ENCODE results near the gene SSX2IP. TPM values are rescaled to one million over a fixed set of nuclear protein-coding genes. Genes with fewer than 3 reads are reported as not detected.

The SSX2IP gene
- total RNA-seq, 6 donors from 2014 or later: 2.1 to 15.0 (median 5.4) TPM

DNA sequence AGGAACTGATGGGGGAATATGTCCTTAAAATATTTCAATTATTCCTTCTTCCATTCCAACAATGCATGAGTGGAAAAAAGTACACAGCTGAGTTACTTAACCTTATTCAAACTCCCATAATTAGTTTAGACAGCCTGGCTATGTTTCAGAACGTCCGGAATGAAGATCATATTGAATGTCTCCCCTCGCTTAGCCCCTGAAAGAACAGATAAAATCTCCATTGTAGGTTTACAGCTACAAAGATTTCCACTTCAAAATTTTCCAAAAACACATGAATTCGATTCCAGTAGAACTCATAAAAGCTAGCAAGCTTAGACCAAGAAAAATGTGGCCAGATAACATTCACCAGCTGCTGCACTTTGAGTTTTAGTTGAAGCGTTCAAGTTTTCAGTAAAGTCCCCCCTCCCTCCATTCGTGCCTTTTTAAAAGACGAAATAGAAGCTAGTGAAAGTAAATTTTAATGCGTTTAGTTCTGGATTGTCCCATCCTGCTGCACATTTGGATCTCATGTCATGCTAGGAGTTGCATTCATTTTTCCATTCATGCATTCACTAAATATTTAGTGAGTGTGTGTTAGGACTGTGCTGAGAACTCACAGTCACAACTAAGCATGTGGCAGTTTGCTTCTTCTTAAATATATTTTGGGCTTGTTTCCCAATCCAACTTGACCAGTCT lies 29.4 kb upstream of the SSX2IP start:
- H3K9me3 ChIP-seq: no peaks in the 10 kb centered on the region
- 51 to 54% methylated on average over 8 of the region's 8 CpGs for WGBS, 2 donors
- no peak for TF ChIP-seq POLR2AphosphoS5 (IDR thresholded peaks at IDR 0.05)
- TF ChIP-seq, protein P1, sequence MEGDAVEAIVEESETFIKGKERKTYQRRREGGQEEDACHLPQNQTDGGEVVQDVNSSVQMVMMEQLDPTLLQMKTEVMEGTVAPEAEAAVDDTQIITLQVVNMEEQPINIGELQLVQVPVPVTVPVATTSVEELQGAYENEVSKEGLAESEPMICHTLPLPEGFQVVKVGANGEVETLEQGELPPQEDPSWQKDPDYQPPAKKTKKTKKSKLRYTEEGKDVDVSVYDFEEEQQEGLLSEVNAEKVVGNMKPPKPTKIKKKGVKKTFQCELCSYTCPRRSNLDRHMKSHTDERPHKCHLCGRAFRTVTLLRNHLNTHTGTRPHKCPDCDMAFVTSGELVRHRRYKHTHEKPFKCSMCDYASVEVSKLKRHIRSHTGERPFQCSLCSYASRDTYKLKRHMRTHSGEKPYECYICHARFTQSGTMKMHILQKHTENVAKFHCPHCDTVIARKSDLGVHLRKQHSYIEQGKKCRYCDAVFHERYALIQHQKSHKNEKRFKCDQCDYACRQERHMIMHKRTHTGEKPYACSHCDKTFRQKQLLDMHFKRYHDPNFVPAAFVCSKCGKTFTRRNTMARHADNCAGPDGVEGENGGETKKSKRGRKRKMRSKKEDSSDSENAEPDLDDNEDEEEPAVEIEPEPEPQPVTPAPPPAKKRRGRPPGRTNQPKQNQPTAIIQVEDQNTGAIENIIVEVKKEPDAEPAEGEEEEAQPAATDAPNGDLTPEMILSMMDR (IDR thresholded peaks at IDR 0.05): no peak
- no peak for TF ChIP-seq POLR2A (IDR thresholded peaks at IDR 0.05)
- TF ChIP-seq EP300 (IDR thresholded peaks at IDR 0.05): no peak
- H3K36me3 ChIP-seq: no peaks in the 10 kb centered on the region
- H3K27ac ChIP-seq: peak overlapping the region in 2 of 4 donors; percentile 13 to 48
- DNase-seq (no peak), ATAC-seq (ENCODE audit: low FRiP score in 2 of 2) (peak in 1 of 2 donors; percentile 19)
- no peaks in the 10 kb centered on the region for H3K27me3 ChIP-seq
- no peaks in the 10 kb centered on the region for H3K4me1 ChIP-seq
- H3K4me3 ChIP-seq: no peak overlapping the region

DNA sequence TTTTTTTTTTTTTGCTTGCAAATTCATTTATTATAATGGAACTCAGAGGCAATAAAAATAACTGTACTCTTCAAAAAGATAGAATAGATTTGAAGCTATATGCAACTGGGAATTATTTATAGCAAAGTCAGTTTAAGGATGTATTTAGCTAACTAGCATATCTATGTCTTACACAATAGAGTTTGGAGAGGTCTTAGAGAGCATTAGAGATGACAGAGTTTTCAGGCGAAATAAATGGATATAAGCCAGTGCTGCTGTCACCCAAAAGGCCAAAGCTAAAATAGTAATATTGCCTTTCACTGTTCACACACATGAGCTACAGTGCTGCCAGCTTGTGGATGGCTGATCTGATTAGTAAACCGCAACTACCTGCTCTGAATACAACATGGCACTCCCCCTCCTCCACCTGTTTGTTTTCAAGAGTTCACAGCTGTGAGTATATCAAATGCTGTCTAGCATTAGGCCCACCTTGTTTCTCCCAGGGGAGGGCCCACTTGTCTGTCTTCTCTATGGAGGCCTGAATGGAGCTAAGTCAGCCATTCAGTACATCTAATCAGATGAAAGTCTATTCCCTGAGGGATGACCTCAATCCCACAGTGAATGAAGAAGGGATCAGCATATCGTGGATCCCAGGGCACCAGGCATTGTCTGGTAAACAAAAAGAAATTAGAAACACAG lies 25.2 kb upstream of the SSX2IP start:
- H3K36me3 ChIP-seq: no peaks in the 10 kb centered on the region
- no peaks in the 10 kb centered on the region for H3K9me3 ChIP-seq
- DNase-seq: no peak
- no peaks in the 10 kb centered on the region for H3K27me3 ChIP-seq
- H3K27ac ChIP-seq: no peak overlapping the region
- TF ChIP-seq POLR2AphosphoS5 (IDR thresholded peaks at IDR 0.05) (no peak), POLR2A (IDR thresholded peaks at IDR 0.05) (no peak), EP300 (IDR thresholded peaks at IDR 0.05) (no peak)
- TF ChIP-seq, protein P1 (IDR thresholded peaks at IDR 0.05): no peak
- no peaks in the 10 kb centered on the region for H3K4me1 ChIP-seq
- ATAC-seq (ENCODE audit: low FRiP score in 2 of 2): no peak
- no peak overlapping the region for H3K4me3 ChIP-seq
- WGBS, 2 donors: 83 to 87% methylated on average over 3 of the region's 3 CpGs

DNA sequence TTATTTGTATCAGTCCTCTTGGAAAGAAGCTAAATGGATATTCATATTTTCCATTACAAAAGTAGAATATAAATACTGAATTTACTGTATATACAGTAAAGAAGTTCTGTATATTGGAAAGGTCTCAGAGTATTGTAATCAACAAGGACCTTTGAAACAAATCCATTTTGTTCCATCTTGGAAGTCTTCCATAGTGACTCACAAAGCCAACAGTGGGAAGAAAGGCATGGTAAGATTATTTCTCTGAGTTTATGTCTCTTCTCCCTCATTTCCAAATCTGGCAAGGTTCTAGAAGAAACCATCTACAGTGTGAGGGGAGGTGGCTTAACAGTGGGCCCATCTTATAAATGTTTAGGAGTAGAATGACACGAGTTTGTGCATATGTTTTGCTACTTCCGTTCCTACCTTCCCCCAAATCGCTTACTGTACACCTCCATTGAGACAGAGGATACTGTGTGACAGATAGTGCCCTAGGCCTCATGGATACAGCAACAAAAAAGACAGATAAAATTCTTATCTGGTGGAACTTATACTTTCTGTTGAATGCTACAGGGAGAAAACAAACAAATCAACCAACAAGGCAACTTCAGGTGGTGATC lies 22.1 kb upstream of the SSX2IP start:
- Histone ChIP-seq H3K9me3 (no peaks in the 10 kb centered on the region), H3K4me3 (no peak overlapping the region), H3K4me1 (no peaks in the 10 kb centered on the region), H3K27ac (no peak overlapping the region), H3K27me3 (no peaks in the 10 kb centered on the region), H3K36me3 (no peaks in the 10 kb centered on the region)
- no peak for TF ChIP-seq EP300 (IDR thresholded peaks at IDR 0.05)
- TF ChIP-seq, protein P1 (IDR thresholded peaks at IDR 0.05): no peak
- 90 to 92% methylated on average over 3 of the region's 3 CpGs for WGBS, 2 donors
- ATAC-seq (ENCODE audit: low FRiP score in 2 of 2) (no peak), DNase-seq (no peak)

DNA sequence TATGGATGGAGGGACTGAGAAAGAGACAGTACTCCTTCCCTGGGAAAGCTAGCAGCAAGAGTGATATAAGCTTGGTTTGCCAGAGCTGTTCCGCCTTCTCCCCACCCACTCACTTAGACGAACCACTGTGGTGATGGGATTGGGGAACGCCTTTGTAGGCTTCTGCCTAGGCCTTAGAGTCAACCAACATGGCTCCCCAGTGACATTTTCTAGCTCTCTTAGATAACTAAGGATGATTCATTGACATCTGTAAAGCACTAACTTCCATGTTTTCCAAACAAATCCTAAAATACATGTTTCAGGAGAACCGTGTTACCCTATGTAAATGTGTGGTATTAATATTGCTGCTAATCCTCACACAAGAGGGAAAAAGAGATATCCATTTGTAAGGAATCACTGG lies 21.6 kb upstream of the SSX2IP start:
- Histone ChIP-seq H3K9me3 (no peaks in the 10 kb centered on the region), H3K27ac (no peak overlapping the region), H3K4me1 (no peaks in the 10 kb centered on the region), H3K36me3 (no peaks in the 10 kb centered on the region), H3K4me3 (no peak overlapping the region), H3K27me3 (no peaks in the 10 kb centered on the region)
- ATAC-seq (ENCODE audit: low FRiP score in 2 of 2): no peak
- DNase-seq: no peak
- TF ChIP-seq, protein P1 (IDR thresholded peaks at IDR 0.05): no peak
- TF ChIP-seq POLR2A (IDR thresholded peaks at IDR 0.05): no peak
- TF ChIP-seq POLR2AphosphoS5 (IDR thresholded peaks at IDR 0.05): no peak
- 81 to 94% methylated on average over 4 of the region's 4 CpGs for WGBS, 2 donors

All from upper lobe of left lung (tissue), 6 donors.